Stimulated activated effector memory CD8-positive, alpha-beta T cell treated with anti-CD3 and anti-CD28 coated beads, Interleukin-12 subunit alpha, Interleukin-12 subunit beta, amount 100 ng/mL, for 72 hours (primary cell): ENCODE data around the gene DOLPP1.

Experiments used
- ATAC-seq: fragments of 150-1000 bp; cut with Tn5 transposase; 2 replicates; pipeline ENCODE4 v1.10.0; 2021
- DNase-seq, 2 donors: peaks; one replicate each; pipeline ENCODE4 v3.0.0; 2021 to 2022; ENCODE audit warnings: low spot score in 2 of 2
- H3K27ac Mint-ChIP-seq: one replicate; pipeline ENCODE4 v1.8.0; 2022; ENCODE audit warnings: mild to moderate bottlenecking, mixed read lengths
- H3K36me3 Mint-ChIP-seq: one replicate; pipeline ENCODE4 v1.8.0; 2022; ENCODE audit warnings: mild to moderate bottlenecking, mixed read lengths
- H3K4me1 Mint-ChIP-seq: one replicate; pipeline ENCODE4 v1.8.0; 2022; ENCODE audit warnings: mixed read lengths
- H3K4me3 Mint-ChIP-seq: one replicate; pipeline ENCODE4 v1.8.0; 2022; ENCODE audit warnings: mild to moderate bottlenecking, mixed read lengths
- H3K9me3 Mint-ChIP-seq: one replicate; pipeline ENCODE4 v1.8.0; 2022; ENCODE audit warnings: mixed read lengths

The DOLPP1 gene

GRCh38 chr9:129130791-129131190, 49.9 kb downstream of the DOLPP1 start:
- H3K4me3 Mint-ChIP-seq: no peak overlapping the region
- ATAC-seq: no peak
- H3K27ac Mint-ChIP-seq: no peak overlapping the region
- peaks cover 69% of the 10 kb centered on the region for H3K36me3 Mint-ChIP-seq
- peaks cover 9% of the 10 kb centered on the region for H3K4me1 Mint-ChIP-seq
- DNase-seq: no peak
- H3K9me3 Mint-ChIP-seq: no peaks in the 10 kb centered on the region

- H3K4me3 Mint-ChIP-seq: no peak overlapping the region
- peaks cover 9% of the 10 kb centered on the region for H3K4me1 Mint-ChIP-seq
- DNase-seq (peak; percentile 84 to 94), ATAC-seq (peak; percentile 95)
- H3K36me3 Mint-ChIP-seq: peaks cover 64% of the 10 kb centered on the region
- H3K9me3 Mint-ChIP-seq: no peaks in the 10 kb centered on the region
- H3K27ac Mint-ChIP-seq: no peak overlapping the region
Measured at GRCh38 chr9:129131300-129132145, 50.6 kb downstream of the DOLPP1 start.

GRCh38 chr9:129133082-129133481, 52.2 kb downstream of the DOLPP1 start:
- no peak overlapping the region for H3K4me3 Mint-ChIP-seq
- H3K9me3 Mint-ChIP-seq: no peaks in the 10 kb centered on the region
- H3K36me3 Mint-ChIP-seq: peaks cover 70% of the 10 kb centered on the region
- no peak overlapping the region for H3K27ac Mint-ChIP-seq
- H3K4me1 Mint-ChIP-seq: peaks cover 9% of the 10 kb centered on the region
- ATAC-seq: no peak
- DNase-seq: no peak

- H3K9me3 Mint-ChIP-seq: no peaks in the 10 kb centered on the region
- no peak overlapping the region for H3K27ac Mint-ChIP-seq
- H3K4me3 Mint-ChIP-seq: no peak overlapping the region
- ATAC-seq (no peak), DNase-seq (no peak)
- H3K36me3 Mint-ChIP-seq: peaks cover 52% of the 10 kb centered on the region
- peaks cover 25% of the 10 kb centered on the region for H3K4me1 Mint-ChIP-seq
Measured at GRCh38 chr9:129135476-129135875, 54.6 kb downstream of the DOLPP1 start.

- Mint-ChIP-seq H3K4me1 (peaks cover 34% of the 10 kb centered on the region), H3K27ac (no peak overlapping the region), H3K4me3 (no peak overlapping the region), H3K9me3 (no peaks in the 10 kb centered on the region), H3K36me3 (peaks cover 44% of the 10 kb centered on the region)
- ATAC-seq (no peak), DNase-seq (no peak)
Measured at GRCh38 chr9:129136446-129137035, 55.6 kb downstream of the DOLPP1 start.

- no peak overlapping the region for H3K4me3 Mint-ChIP-seq
- no peak overlapping the region for H3K27ac Mint-ChIP-seq
- H3K9me3 Mint-ChIP-seq: no peaks in the 10 kb centered on the region
- no peak for ATAC-seq
- DNase-seq: no peak
- peaks cover 42% of the 10 kb centered on the region for H3K36me3 Mint-ChIP-seq
- H3K4me1 Mint-ChIP-seq: peaks cover 33% of the 10 kb centered on the region
Measured at GRCh38 chr9:129137292-129138143, 56.6 kb downstream of the DOLPP1 start.

GRCh38 chr9:129138144-129138462, 57.2 kb downstream of the DOLPP1 start:
- Mint-ChIP-seq H3K4me1 (peaks cover 38% of the 10 kb centered on the region), H3K9me3 (no peaks in the 10 kb centered on the region), H3K36me3 (peaks cover 44% of the 10 kb centered on the region), H3K4me3 (no peak overlapping the region), H3K27ac (no peak overlapping the region)
- ATAC-seq (no peak), DNase-seq (no peak)

GRCh38 chr9:129138476-129139232, 57.7 kb downstream of the DOLPP1 start:
- H3K4me3 Mint-ChIP-seq: peak overlapping the region; percentile 67
- H3K27ac Mint-ChIP-seq: peak overlapping the region; percentile 96
- peaks cover 46% of the 10 kb centered on the region for H3K36me3 Mint-ChIP-seq
- no peak for ATAC-seq
- peaks cover 40% of the 10 kb centered on the region for H3K4me1 Mint-ChIP-seq
- H3K9me3 Mint-ChIP-seq: no peaks in the 10 kb centered on the region
- DNase-seq: peak in 1 of 2 donors; percentile 54

GRCh38 chr9:129139233-129139992, 58.5 kb downstream of the DOLPP1 start:
- peak; percentile 64 for ATAC-seq
- Mint-ChIP-seq H3K27ac (peak overlapping the region; percentile 96), H3K36me3 (peaks cover 50% of the 10 kb centered on the region), H3K9me3 (no peaks in the 10 kb centered on the region), H3K4me1 (peaks cover 47% of the 10 kb centered on the region), H3K4me3 (peak overlapping the region; percentile 67)
- peak; percentile 65 to 85 for DNase-seq

- H3K36me3 Mint-ChIP-seq: peaks cover 51% of the 10 kb centered on the region
- peak overlapping the region; percentile 67 for H3K4me3 Mint-ChIP-seq
- peak overlapping the region; percentile 96 for H3K27ac Mint-ChIP-seq
- peaks cover 47% of the 10 kb centered on the region for H3K4me1 Mint-ChIP-seq
- no peaks in the 10 kb centered on the region for H3K9me3 Mint-ChIP-seq
- DNase-seq: peak; percentile 46 to 86
- ATAC-seq: peak; percentile 95
Measured at GRCh38 chr9:129139993-129140396, 59.1 kb downstream of the DOLPP1 start.
